SK-N-MC (cell line): Measurements from ENCODE around the gene SLC35G4.
"Not testable (repeated sequence)": the region's sequence is repeated elsewhere in the genome, so short reads cannot be mapped to it uniquely, and the experiment has no call there.

Experiments used
- EZH2 ChIP-seq: fragments of 200-600 bp; sonication (generic); IDR thresholded peaks from one replicate; pipeline ENCODE4 v1.6.1; 2017; ENCODE audit warnings: antibody characterized with exemption
- FOXP2 ChIP-seq: optimal IDR thresholded peaks from 2 replicates; pipeline ENCODE3; 2011; ENCODE audit warnings: mild to moderate bottlenecking, moderate library complexity; ENCODE audit not compliant: insufficient read depth; ENCODE audit errors: extremely low read length, control extremely low read depth
- POLR2AphosphoS5 ChIP-seq: IDR thresholded peaks from 2 replicates; pipeline ENCODE4 v1.6.1; 2012; ENCODE audit warnings: mild to moderate bottlenecking, low read depth, low read length, borderline replicate concordance

GRCh38 chr18:11647804-11648203 lies 38.4 kb downstream of the SLC35G4 start:
- not testable (repeated sequence) for TF ChIP-seq EZH2, FOXP2, POLR2AphosphoS5
